Measurements from ENCODE around the gene TBRG4. TPM values are rescaled to one million over a fixed set of nuclear protein-coding genes. Genes with fewer than 3 reads are reported as not detected.

TBRG4 gene
- total RNA-seq, 1 experiment from 2014 or later = 127 TPM

DNA sequence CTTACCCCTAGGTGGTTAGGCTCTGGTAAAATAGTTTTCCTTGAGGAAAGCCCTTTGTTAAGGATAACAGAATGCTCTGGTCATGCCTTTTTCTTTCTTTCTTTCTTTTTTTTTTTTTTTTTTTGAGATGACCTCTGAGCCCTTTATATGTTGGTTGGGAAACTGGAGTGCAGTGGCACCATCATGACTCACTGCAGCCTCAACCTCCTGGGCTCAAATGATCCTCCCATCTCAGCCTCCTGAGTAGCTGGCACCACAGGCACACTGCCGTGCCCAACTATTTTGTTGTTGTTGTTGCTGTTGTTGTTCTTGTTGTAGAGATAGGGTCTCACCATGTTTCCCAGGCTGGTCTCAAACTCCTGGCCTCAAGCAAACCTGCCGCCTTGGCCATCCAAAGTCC, 50.1 kb downstream of the TBRG4 start:
- H2BK5ac ChIP-seq (ENCODE audit: insufficient read length, low read length) = no peak overlapping the region
- Mint-ChIP-seq H3K36me3 (ENCODE audit: insufficient read depth in 1 of 3, low read depth in 3 of 3) (peaks cover 0 to 24% (median 13%) of the 10 kb centered on the region in 3 experiments; a peak in 6 of 7 replicates), H3K4me1 (no peaks in the 10 kb centered on the region), H3K27ac (no peak overlapping the region), H3K27me3 (ENCODE audit: low read depth) (no peaks in the 10 kb centered on the region), H3K4me3 (no peak overlapping the region), H3K9me3 (no peaks in the 10 kb centered on the region)
- no peaks in the 10 kb centered on the region for H3K23me2 ChIP-seq (ENCODE audit: insufficient read length, low read depth, low read length, poor library complexity, severe bottlenecking)
- H3K18ac ChIP-seq (ENCODE audit: insufficient read length, low read depth, low read length) = no peak overlapping the region
- TF ChIP-seq, protein P1, sequence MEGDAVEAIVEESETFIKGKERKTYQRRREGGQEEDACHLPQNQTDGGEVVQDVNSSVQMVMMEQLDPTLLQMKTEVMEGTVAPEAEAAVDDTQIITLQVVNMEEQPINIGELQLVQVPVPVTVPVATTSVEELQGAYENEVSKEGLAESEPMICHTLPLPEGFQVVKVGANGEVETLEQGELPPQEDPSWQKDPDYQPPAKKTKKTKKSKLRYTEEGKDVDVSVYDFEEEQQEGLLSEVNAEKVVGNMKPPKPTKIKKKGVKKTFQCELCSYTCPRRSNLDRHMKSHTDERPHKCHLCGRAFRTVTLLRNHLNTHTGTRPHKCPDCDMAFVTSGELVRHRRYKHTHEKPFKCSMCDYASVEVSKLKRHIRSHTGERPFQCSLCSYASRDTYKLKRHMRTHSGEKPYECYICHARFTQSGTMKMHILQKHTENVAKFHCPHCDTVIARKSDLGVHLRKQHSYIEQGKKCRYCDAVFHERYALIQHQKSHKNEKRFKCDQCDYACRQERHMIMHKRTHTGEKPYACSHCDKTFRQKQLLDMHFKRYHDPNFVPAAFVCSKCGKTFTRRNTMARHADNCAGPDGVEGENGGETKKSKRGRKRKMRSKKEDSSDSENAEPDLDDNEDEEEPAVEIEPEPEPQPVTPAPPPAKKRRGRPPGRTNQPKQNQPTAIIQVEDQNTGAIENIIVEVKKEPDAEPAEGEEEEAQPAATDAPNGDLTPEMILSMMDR (conservative IDR thresholded peaks at IDR 0.05) = no peak
- H3K9me3 ChIP-seq (ENCODE audit: control insufficient read depth, low read depth, low read length) = no peaks in the 10 kb centered on the region
- no peak for DNase-seq
- H3K4ac ChIP-seq (ENCODE audit: low read depth, low read length) = no peak overlapping the region
- H4K91ac ChIP-seq (ENCODE audit: insufficient read length, low read depth, low read length) = no peak overlapping the region
- H4K20me1 ChIP-seq (ENCODE audit: control insufficient read depth, insufficient read depth, insufficient read length) = no peaks in the 10 kb centered on the region
- H2AK5ac ChIP-seq (ENCODE audit: insufficient read length, low read length) = no peak overlapping the region
- H2BK12ac ChIP-seq (ENCODE audit: insufficient read length, low read depth, low read length) = no peak overlapping the region
- no peaks in the 10 kb centered on the region for H3K27me3 ChIP-seq (ENCODE audit: insufficient read depth, low read length)
- H3T11ph ChIP-seq (ENCODE audit: low read length) = no peak overlapping the region
- H2BK15ac ChIP-seq (ENCODE audit: low read depth, low read length) = no peak overlapping the region
- H3K23ac ChIP-seq (ENCODE audit: insufficient read length, low read depth, low read length) = no peak overlapping the region
- no peak overlapping the region for H4K5ac ChIP-seq (ENCODE audit: insufficient read length, low read depth, low read length)
- H3K79me2 ChIP-seq (ENCODE audit: insufficient read depth, low read length) = peaks cover 1% of the 10 kb centered on the region; the same call in 1 of the 2 replicates
- no CpG with 5 or more reads among the region's 2 CpGs for WGBS (ENCODE audit: extremely low coverage, insufficient read length, low lambda C conversion rate)
- no peak overlapping the region for H3K27ac ChIP-seq (ENCODE audit: insufficient read length, low read depth, low read length)
- no peaks in the 10 kb centered on the region for H3K4me1 ChIP-seq (ENCODE audit: insufficient read depth, low read length)
- H3K9ac ChIP-seq (ENCODE audit: extremely low read depth, insufficient read length, low read length) = no peak overlapping the region
- no peak overlapping the region for H2AFZ ChIP-seq (ENCODE audit: low read length)
- H2BK120ac ChIP-seq (ENCODE audit: low read depth, low read length, poor library complexity, severe bottlenecking) = no peak overlapping the region
- no peak overlapping the region for H4K8ac ChIP-seq (replicated peaks; ENCODE audit: insufficient read length, low read depth, low read length)
- H3K79me1 ChIP-seq (ENCODE audit: insufficient read depth, low read depth, low read length, poor library complexity, severe bottlenecking) = no peaks in the 10 kb centered on the region
- H3K56ac ChIP-seq (ENCODE audit: insufficient read length, low read depth, low read length) = no peak overlapping the region
- H2BK20ac ChIP-seq (ENCODE audit: low read depth, low read length, poor library complexity, severe bottlenecking) = no peak overlapping the region
- H3K4me2 ChIP-seq (ENCODE audit: insufficient read depth, insufficient read length, low read length) = no peak overlapping the region
- H3K14ac ChIP-seq (ENCODE audit: insufficient read depth, low read length) = no peak overlapping the region

All from H9 (cell line).